GM19193 (cell line): ENCODE results near the gene NAT9.

Experiments
- POLR2A ChIP-seq: IDR thresholded peaks from 4 replicates; pipeline ENCODE4 v1.6.1; 2011; ENCODE audit not compliant: insufficient read depth, insufficient read length; ENCODE audit errors: extremely low read depth

NAT9 gene

GRCh38 chr17:74796866-74797265, 20.7 kb upstream of the NAT9 start:
- TF ChIP-seq POLR2A: no peak

- no peak for TF ChIP-seq POLR2A
These were observed 20.1 kb upstream of the NAT9 start for GRCh38 chr17:74796211-74796610.

- no peak for TF ChIP-seq POLR2A
These were observed 19.3 kb upstream of the NAT9 start for GRCh38 chr17:74795327-74796020.

- TF ChIP-seq POLR2A: no peak
These were observed 16.5 kb upstream of the NAT9 start for GRCh38 chr17:74792586-74793105.

- no peak for TF ChIP-seq POLR2A
These were observed 14.3 kb upstream of the NAT9 start for GRCh38 chr17:74790161-74791058.

GRCh38 chr17:74786431-74787055, 10.4 kb upstream of the NAT9 start:
- no peak for TF ChIP-seq POLR2A

- no peak for TF ChIP-seq POLR2A
These were observed 9.8 kb upstream of the NAT9 start for GRCh38 chr17:74785981-74786360.

- no peak for TF ChIP-seq POLR2A
These were observed 9.2 kb upstream of the NAT9 start for GRCh38 chr17:74785096-74785980.

GRCh38 chr17:74784125-74784810, 8.1 kb upstream of the NAT9 start:
- TF ChIP-seq POLR2A: no peak

GRCh38 chr17:74782571-74782970, 6.4 kb upstream of the NAT9 start:
- no peak for TF ChIP-seq POLR2A

GRCh38 chr17:74780443-74781238, 4.5 kb upstream of the NAT9 start:
- no peak for TF ChIP-seq POLR2A

- TF ChIP-seq POLR2A: no peak
These were observed 3.8 kb upstream of the NAT9 start for GRCh38 chr17:74779948-74780400.

- no peak for TF ChIP-seq POLR2A
These were observed 3.4 kb upstream of the NAT9 start for GRCh38 chr17:74779501-74779900.
